KOPT-K1 (cell line): ENCODE results near the gene ELMO1.

Experiments
- H3K27ac ChIP-seq: fragments of 200-600 bp; sonication (generic); 2 replicates; pipeline ENCODE4 v1.5.1; 2016; ENCODE audit warnings: antibody characterized with exemption, mild to moderate bottlenecking, low read depth, low read length; ENCODE audit not compliant: poor library complexity, severe bottlenecking
- H3K36me3 ChIP-seq: fragments of 200-600 bp; sonication (generic); 2 replicates; pipeline ENCODE4 v1.5.1; 2017; ENCODE audit warnings: antibody characterized with exemption, mild to moderate bottlenecking, low read length, moderate library complexity; ENCODE audit not compliant: insufficient read depth
- H3K9me3 ChIP-seq: fragments of 200-600 bp; sonication (generic); 2 replicates; pipeline ENCODE4 v1.5.1; 2017; ENCODE audit warnings: antibody characterized with exemption, low read length, mild to moderate bottlenecking; ENCODE audit not compliant: insufficient read depth, poor library complexity, severe bottlenecking

ELMO1 gene

GRCh38 chr7:37351716-37352115 is 96.9 kb downstream of the ELMO1 start:
- H3K36me3 ChIP-seq: no peaks in the 10 kb centered on the region; the same call in 1 of the 2 replicates
- no peaks in the 10 kb centered on the region for H3K9me3 ChIP-seq
- peak overlapping the region; percentile 78 for H3K27ac ChIP-seq

- H3K27ac ChIP-seq: peak overlapping the region; percentile 11
- H3K36me3 ChIP-seq: no peaks in the 10 kb centered on the region; the same call in 1 of the 2 replicates
- no peaks in the 10 kb centered on the region for H3K9me3 ChIP-seq
Measured at GRCh38 chr7:37349979-37350590, 98.6 kb downstream of the ELMO1 start.

GRCh38 chr7:37348982-37349381 is 99.7 kb downstream of the ELMO1 start:
- H3K36me3 ChIP-seq: no peaks in the 10 kb centered on the region; the same call in 1 of the 2 replicates
- H3K9me3 ChIP-seq: no peaks in the 10 kb centered on the region
- H3K27ac ChIP-seq: no peak overlapping the region

GRCh38 chr7:37346761-37347160 is 101.9 kb downstream of the ELMO1 start:
- H3K9me3 ChIP-seq: no peaks in the 10 kb centered on the region
- H3K27ac ChIP-seq: no peak overlapping the region
- no peaks in the 10 kb centered on the region; the same call in 1 of the 2 replicates for H3K36me3 ChIP-seq

GRCh38 chr7:37344886-37345579 is 103.6 kb downstream of the ELMO1 start:
- H3K27ac ChIP-seq: peak overlapping the region; percentile 98
- no peaks in the 10 kb centered on the region for H3K9me3 ChIP-seq
- peaks cover under 1% of the 10 kb centered on the region for H3K36me3 ChIP-seq

- Histone ChIP-seq H3K9me3 (no peaks in the 10 kb centered on the region), H3K27ac (peak overlapping the region; percentile 98), H3K36me3 (peaks cover 22% of the 10 kb centered on the region)
Measured at GRCh38 chr7:37342688-37343471, 105.8 kb downstream of the ELMO1 start.

- peaks cover 29% of the 10 kb centered on the region for H3K36me3 ChIP-seq
- H3K9me3 ChIP-seq: no peaks in the 10 kb centered on the region
- H3K27ac ChIP-seq: peak overlapping the region; percentile 98
Measured at GRCh38 chr7:37342176-37342687, 106.4 kb downstream of the ELMO1 start.

GRCh38 chr7:37341033-37341630 is 107.5 kb downstream of the ELMO1 start:
- Histone ChIP-seq H3K36me3 (peaks cover 39% of the 10 kb centered on the region), H3K27ac (peak overlapping the region; percentile 98), H3K9me3 (no peaks in the 10 kb centered on the region)

- H3K27ac ChIP-seq: no peak overlapping the region
- H3K9me3 ChIP-seq: no peaks in the 10 kb centered on the region
- peaks cover 61% of the 10 kb centered on the region for H3K36me3 ChIP-seq
Measured at GRCh38 chr7:37338966-37339365, 109.7 kb downstream of the ELMO1 start.

GRCh38 chr7:37337522-37337921 is 111.1 kb downstream of the ELMO1 start:
- Histone ChIP-seq H3K27ac (no peak overlapping the region), H3K9me3 (no peaks in the 10 kb centered on the region), H3K36me3 (peaks cover 75% of the 10 kb centered on the region)

GRCh38 chr7:37336259-37336658 is 112.4 kb downstream of the ELMO1 start:
- peaks cover 88% of the 10 kb centered on the region for H3K36me3 ChIP-seq
- H3K9me3 ChIP-seq: peaks cover 6% of the 10 kb centered on the region
- no peak overlapping the region for H3K27ac ChIP-seq

GRCh38 chr7:37333075-37333474 is 115.6 kb downstream of the ELMO1 start:
- no peak overlapping the region for H3K27ac ChIP-seq
- H3K36me3 ChIP-seq: peaks cover 99% of the 10 kb centered on the region

GRCh38 chr7:37332243-37333016 is 116.2 kb downstream of the ELMO1 start:
- Histone ChIP-seq H3K36me3 (peaks cover 99% of the 10 kb centered on the region), H3K27ac (no peak overlapping the region), H3K9me3 (peaks cover 13% of the 10 kb centered on the region)

More at GRCh38 chr7:37333075-37333474, 115.6 kb downstream of the ELMO1 start:
- H3K9me3 ChIP-seq: peaks cover 13% of the 10 kb centered on the region

- H3K9me3 ChIP-seq: peaks cover 13% of the 10 kb centered on the region
- peaks cover 100% of the 10 kb centered on the region for H3K36me3 ChIP-seq
- H3K27ac ChIP-seq: no peak overlapping the region
Measured at GRCh38 chr7:37330775-37331174, 117.9 kb downstream of the ELMO1 start.
